ENCODE data around the gene RNF181.
"Not testable (repeated sequence)": the region's sequence is repeated elsewhere in the genome, so short reads cannot be mapped to it uniquely, and the experiment has no call there.

Gene RNF181

DNA sequence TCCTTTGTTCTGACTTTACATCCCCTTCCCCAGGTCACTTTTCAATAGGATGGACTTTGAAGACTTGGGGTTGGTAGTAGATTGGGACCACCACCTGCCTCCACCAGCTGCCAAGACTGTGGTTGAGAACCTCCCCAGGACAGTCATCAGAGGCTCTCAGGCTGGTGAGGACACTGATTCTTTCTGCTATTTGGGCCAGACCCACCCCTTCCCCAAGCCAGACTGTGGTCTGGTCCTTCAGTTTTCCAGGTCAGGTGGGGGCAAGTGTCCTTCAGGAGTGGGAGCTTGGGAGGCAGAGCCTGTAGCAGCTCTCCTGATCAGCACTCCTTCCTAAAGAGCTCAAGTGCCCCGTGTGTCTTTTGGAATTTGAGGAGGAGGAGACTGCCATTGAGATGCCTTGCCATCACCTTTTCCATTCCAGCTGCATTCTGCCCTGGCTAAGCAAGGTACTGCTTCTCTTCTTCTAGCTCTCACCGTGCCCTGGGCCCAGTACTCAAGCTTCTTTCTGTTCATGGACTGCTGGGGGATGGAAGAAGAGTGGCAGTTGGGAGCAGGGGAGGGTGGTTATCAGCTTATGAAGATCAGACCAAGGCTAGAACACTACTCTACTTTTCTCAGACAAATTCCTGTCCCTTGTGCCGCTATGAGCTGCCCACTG, 1.1 kb downstream of the RNF181 start:
- no peak for DNase-seq

DNA sequence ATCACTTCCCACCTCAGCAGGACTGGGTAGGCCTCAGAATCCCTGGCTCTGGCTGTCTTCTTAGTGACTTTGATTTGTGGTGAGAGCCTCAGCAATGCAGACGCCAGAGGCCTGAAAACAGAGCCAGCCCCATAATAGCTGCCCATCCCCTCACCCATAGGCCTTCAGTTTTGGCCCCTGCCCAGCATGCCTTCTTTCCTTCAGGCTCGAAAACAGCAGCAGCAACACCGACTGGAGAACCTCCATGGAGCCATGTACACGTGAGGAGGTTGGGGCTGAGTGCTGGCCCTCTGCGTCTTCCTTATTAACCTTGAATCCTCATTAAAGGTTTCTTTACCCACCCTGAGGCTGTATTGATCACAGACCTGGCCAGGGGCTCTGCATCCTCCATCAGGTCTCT, 1.7 kb downstream of the RNF181 start:
- DNase-seq, result no peak

DNA sequence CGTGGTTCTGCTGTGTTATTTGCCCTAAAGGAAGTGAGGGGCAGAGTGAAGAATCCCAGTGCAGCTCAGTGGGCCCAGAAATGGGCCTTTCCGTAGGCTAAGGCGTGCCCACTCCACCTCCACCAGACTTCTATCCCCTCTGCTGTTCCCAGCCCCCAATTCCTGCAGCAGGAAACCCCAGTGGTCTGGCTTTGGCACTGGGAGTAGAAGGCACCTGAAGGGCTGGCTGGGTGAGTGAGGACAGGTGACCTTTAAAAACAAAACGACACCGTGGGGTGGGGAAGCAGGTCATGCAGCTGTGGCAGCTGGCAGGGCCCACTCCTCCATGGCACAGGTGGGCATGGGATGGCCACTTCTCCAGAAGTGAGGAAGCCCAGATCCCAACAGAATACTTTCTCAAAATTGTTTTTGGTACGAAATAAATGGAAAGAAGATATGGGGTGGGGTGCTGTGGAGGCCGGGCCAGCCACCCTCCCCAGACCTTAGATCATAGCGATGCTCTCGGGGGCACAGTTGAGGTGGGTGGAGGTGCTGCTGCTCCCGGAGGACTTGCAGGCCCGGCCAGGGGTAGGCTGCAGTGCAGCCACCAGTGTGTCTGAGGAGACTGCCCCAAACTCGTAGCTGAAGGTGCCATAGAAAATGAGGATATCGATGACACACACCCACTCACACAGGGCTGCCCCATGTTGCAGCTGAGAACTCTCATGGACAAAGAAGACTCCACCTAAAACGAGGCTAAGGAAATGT, 3.2 kb downstream of the RNF181 start:
- no peak for DNase-seq

DNA sequence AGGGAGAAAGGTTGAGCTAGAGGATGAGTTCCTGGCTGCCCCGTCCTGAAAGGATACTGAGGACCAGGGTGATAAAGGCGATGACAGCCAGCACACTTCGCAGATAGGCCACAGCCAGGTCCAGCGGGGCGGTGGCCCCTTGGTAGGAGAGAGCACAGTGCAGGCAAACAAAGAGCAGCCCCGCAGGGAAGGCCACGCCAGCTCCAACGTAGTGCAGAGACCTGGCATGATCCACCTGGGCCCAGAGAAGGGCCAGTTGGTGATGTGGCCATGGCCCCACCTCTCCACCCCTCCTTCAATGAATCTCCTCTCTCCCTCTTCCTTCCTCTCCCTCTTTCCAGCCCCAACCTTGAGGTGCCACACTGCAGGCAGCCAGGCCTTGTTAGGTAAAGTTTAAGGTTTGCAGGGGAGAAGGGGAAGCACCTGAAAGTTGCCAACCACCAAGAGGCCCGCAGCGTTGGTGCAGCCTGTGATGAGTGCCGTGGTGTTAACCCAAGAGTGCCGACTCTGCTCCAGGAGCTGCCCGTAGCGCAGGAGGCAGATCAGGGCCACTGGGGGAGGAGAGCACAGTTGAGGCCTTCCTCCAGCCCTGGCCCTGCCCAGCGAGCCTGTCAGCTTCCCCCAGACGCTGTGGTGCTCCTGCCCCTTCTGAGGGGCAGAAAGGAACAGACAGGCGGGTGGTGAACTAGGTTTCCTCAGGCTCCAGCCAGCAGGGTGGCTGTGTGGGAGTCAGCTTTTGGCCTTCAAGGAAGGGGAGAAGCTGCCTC, 4.1 kb downstream of the RNF181 start:
- DNase-seq, result no peak

- DNase-seq, result no peak
Measured at GRCh38 chr2:85600235-85600575, 4.7 kb downstream of the RNF181 start.

DNA sequence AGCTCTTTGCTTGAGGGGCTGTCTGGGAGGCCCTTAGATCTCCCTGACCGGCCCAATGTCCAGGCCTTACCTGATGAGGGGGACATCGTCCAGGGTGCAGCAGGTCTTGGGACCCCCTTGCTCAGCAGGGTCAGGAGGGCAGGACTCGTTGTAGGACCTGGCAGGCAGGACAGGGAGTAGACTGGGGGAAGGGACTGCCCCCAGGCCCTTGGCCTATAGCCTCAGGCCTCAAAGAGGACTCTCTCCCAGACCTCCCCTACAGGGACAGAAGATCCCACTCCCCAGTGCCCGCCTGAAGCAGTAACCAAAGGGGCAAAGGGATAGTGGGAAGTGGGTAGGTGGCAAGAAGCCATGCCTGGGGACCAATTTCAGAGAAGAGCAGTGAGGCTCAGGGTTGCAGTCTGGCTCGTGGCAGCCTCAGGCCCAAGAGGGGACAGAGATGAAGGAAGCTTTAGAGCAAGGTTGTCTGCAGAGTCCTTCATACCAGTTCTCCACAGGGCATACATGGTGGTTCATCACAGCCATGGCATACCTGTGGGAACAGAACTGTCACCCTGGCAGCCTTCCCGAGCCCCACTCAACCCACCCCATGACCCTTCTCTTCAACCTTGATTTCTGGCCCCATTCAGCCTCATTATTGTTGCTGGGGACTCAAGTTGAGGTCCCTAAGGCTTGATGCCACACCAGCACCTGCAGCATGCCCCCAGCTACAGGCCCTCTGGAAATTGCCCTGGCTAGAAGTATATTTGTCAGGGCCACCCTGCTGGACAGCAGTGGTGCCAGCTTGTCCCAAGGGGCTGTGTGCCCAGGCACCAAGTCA, 5.6 kb downstream of the RNF181 start:
- no peak for DNase-seq

DNA sequence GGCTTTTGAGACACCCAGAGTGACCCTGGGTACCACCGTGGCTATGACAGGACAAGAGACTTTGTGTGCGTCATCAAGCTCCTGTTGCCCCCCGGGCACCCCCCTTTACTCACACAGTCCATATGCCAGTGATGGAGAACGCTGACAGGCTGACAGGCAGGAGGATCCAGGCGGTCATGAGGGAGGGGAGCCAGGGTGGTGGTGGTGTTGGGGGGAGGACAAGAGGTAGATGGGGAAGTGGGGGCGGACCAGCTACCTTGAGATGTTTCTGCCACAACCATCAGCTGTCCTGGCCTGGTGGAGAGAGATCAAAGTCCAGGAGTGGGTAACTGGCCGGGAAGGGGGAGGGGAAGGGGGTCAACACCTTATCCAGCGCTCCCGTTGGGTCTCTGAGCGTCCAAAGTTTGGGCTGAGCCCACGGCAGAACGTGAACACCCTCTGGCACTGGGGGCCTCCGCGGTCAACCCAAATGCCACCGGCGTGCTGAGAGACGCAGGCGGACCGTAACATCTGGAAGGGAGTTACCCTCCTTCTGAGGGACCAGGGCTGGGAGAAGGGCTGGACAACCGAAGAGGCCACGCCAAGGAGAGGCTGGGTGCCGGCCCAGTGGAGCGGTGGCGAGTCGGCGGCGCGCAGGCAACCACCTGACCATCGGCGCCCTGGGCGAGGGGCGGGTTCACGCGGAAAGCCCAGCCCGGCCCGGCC, 6.4 kb downstream of the RNF181 start:
- DNase-seq, result peak; percentile 26

- peak; percentile 77 for DNase-seq
Measured at GRCh38 chr2:85602476-85603234, 7.1 kb downstream of the RNF181 start, which contains the start of gene TMEM150A. Gene TMEM150A, minus strand, starts transcription at chr2:85602698. Its CDS starts 750 bp downstream, at chr2:85601948.

DNA sequence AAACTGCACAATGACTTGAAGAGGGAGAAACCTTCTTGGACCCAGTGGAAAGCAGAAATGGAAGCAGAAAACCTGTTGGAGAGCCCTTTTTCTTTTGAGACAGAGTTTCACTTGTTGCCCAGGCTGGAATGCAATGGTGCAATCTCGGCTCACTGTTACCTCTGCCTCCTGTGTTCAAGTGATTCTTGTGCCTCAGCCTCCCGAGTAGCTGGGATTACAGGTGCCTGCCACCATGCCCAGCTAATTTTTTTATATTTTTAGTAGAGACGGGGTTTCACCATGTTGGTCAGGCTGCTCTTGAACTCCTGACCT, 8.5 kb downstream of the RNF181 start:
- not testable (repeated sequence) for DNase-seq

DNA sequence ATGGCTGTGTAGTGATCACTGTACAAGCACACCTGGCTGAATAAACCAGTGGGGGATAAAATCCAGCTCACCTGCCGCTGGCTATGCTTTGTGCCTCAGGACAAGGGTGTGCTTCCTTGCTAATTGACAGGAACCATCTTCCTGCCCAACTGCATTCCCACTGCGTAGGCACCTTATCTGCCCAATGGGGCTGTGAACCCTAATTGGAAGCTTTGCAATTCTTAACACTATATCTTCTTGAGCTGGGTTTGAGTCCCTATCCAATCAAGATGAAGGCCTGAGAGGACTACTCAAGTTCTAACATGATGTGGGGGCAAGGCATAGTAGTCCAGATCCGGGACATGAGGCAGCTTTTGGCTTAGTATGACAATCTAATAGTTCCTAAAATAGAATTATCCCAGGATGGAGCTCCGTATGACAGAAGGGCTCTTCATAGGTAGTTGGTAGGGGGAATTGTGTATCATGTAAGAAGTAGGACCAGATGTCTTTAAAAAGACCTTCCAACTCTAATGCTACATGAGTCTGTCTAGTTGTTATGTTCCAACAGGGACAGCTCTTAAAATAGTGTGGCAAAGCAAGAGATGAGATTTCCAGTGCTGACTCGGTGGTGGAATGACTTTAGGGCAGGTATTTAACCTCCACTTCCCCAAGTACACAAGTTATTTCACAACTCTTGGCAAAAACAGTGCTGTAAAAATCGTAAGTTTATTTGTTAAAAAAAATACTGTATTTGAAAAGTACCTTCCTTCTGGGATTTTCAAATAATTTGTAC, 9.2 kb downstream of the RNF181 start:
- DNase-seq, result no peak

GRCh38 chr2:85605406-85606115, 10.0 kb downstream of the RNF181 start:
- no peak for DNase-seq

- DNase-seq, result no peak
Measured at GRCh38 chr2:85606116-85606455, 10.5 kb downstream of the RNF181 start.

DNA sequence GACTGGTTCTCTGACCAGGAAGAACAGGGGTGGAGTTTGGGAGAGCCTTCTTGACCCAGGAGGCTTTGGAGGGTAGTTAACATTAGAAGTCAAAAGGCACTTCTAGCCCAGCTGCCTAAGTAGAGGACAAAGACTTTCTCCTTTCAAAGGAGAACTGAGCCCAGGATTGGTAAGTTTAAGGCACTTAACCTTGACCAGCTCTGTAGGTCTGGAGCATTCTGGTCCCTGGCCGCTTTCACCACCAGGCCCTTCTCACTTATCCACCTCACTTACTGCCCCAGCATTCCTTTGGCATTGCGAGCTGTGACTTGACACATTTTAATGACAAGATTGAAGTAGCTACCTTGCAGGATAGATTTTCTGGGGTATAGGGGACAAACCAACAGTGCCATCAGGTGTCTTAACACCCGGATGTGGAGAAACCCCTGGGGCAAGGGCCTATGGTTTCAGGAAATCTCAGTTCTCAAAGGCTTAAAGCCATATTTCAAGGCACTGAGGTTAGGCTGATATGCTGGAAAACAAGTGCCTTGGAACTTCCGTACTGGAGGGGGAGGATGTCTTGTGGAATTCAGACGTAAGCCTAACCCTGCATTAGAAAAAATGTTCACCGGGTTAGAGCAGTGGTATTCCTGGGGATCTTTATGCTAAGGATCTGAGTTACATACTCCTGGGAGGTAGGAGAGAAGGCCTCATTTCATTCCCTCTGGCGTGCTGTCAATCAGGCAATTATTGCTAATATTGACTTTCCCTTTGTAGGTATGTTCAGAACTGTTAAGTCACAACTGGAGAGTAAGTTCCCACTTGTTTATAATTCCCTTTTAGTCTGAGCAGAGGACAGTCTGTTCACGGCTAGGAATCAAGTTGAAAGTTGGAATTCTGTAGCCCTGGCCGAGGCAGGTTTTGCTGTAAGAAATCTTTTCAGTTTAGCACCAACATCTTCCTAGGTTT, 12.0 kb downstream of the RNF181 start:
- no peak for DNase-seq

- no peak for DNase-seq
Measured at GRCh38 chr2:85611217-85611704, 15.7 kb downstream of the RNF181 start.

DNA sequence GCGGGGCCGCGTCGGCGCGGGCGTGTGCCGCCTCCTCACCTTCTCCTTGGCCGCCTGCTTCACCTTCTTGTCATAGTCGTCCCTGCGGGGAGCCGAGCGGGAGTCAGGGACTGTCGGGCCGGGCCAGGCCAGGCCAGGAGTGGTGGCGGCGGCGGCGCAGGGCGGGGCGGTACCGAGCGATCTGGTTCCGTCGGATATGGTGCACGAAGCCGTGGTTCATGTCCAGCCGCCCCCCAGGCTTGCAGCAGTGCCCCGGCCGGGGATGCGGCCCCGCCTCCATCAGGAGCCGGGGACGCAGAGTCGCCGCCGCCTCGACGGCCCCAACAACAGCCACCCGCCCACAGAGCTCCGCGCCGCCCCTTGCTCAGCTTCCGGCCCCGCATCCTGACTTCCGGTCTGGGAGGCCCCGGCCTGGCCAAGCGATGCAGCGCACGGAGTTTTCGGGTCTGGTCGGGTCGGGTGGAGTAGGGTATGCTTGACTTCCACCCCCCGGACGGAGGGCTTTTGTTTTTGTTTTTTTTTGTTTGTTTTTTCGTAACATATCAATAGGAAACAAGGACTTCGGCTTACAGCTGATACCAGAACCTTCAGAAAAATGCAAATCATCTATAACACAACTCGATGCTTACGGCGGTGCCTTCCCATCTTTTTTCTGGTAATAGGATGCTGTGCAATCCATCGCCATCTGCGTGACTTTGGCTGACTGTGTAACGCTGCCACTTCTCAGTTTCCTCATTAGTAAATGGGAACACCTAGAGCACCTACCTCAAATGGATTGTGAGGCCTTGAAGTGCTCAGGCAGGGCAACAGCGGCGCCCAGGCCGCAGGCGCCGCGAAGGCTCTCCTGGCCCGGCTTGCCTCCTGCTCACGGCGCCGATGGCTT, 16.4 kb downstream of the RNF181 start, which contains the start of gene C2orf68:
Gene C2orf68 (minus strand): TSS at position 362 of the 883 bp plus-strand sequence. CDS start 82 bp downstream, at position 280.
- DNase-seq, result peak; percentile 86

DNA sequence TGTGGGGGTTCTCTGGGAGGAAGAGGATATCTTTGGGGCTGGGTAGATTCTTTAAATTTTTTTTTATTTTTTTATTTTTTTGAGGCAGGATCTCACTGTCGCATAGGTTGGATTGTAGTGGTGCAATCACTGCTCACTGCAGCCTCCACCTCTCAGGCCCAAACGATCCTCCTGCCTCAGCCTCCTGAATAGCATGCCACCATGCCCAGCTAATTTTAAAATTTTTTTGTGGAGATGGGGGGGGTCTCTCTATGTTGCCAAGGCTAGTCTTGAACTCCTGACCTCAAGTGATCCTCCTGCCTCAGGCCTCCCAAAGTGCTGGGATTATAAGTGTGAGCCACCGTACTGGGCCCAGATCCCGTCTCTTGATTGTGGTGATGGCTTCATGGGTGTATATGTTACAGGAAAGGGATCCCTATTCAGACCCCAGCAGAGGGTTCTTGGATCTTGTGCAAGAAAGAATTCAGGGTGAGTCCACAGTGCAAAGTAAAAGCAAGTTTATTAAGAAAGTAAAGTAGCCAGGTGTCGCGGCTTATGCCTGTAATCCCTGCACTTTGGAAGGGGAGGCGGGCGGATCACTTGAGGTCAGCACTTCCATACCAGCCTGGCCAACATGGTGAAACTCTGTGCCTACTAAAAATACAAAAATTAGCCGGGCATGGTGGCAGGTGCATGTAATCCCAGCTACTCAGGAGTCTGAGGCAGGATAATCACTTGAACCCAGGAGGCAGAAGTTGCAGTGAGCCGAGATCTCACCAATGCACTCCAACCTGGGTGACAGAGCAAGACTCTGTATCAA, 18.4 kb downstream of the RNF181 start:
- DNase-seq, result no peak

GRCh38 chr2:85614757-85615156, 19.2 kb downstream of the RNF181 start:
- not testable (repeated sequence) for DNase-seq

Measured in NCI-H226 (cell line).